Peyer's patch (tissue), 4 donors: Measurements from ENCODE around the gene AMZ1. TPM values are rescaled to one million over a fixed set of nuclear protein-coding genes. Genes with fewer than 3 reads are reported as not detected.
A peak's percentile ranks its signal among the peaks of the same experiment; 100 is the strongest.
"Not testable (repeated sequence)": the region's sequence is repeated elsewhere in the genome, so short reads cannot be mapped to it uniquely, and the experiment has no call there.

ENCODE experiments used
- DNase-seq, 3 donors: peaks; one replicate each; pipeline ENCODE4 v3.0.0-alpha.2; 2017 to 2019
- H3K27ac ChIP-seq, 4 donors: fragments of 200-600 bp; sonication (generic); one replicate each; pipeline ENCODE4 v1.5.1; 2016 to 2019
- H3K27me3 ChIP-seq, 2 donors: fragments of 200-600 bp; sonication (generic); one replicate each; pipeline ENCODE4 v1.5.1; 2019
- H3K36me3 ChIP-seq, 3 donors: fragments of 200-600 bp; sonication (generic); one replicate each; pipeline ENCODE4 v1.5.1; 2016 to 2019
- H3K4me1 ChIP-seq, 4 donors: fragments of 200-600 bp; sonication (generic); one replicate each; pipeline ENCODE4 v1.5.1; 2016 to 2019
- H3K4me3 ChIP-seq, 4 donors: fragments of 200-600 bp; sonication (generic); 1 replicate in 3 of 4; 2 replicates in 1 of 4; pipeline ENCODE4 v1.5.1; 2016 to 2019; ENCODE audit warnings: mild to moderate bottlenecking in 1 of 4
- H3K9me3 ChIP-seq, 4 donors: fragments of 200-600 bp; sonication (generic); one replicate each; pipeline ENCODE4 v1.5.1; 2016 to 2019; ENCODE audit warnings: mild to moderate bottlenecking in 1 of 4
- POLR2A ChIP-seq, 2 donors: fragments of 450-650 bp; IDR thresholded peaks; one replicate each; pipeline ENCODE4 v1.5.1; 2017; ENCODE audit warnings: antibody characterized with exemption in 2 of 2, mild to moderate bottlenecking in 2 of 2, moderate library complexity in 2 of 2
- total RNA-seq, 4 donors: library from RNA; depleted of rRNA; stranded (reverse); fragments of >200 nt; gene quantifications; one replicate each; pipeline ENCODE4 v1.1.0, GENCODE V29; 2016
- TF ChIP-seq, protein P1 (sequence below), 6 experiments: fragments of 450-650 bp in 4 of 6; fragments of 200-600 bp in 2 of 6; sonication (generic) in 1 of 6; IDR thresholded peaks; one replicate each; pipeline ENCODE4 v1.5.1; 2017 to 2019; ENCODE audit warnings: antibody characterized with exemption in 6 of 6, mild to moderate bottlenecking in 3 of 6, moderate library complexity in 1 of 6

Gene AMZ1
- total RNA-seq, 4 donors from 2014 or later = 0.67 TPM; not detected in 3

DNA sequence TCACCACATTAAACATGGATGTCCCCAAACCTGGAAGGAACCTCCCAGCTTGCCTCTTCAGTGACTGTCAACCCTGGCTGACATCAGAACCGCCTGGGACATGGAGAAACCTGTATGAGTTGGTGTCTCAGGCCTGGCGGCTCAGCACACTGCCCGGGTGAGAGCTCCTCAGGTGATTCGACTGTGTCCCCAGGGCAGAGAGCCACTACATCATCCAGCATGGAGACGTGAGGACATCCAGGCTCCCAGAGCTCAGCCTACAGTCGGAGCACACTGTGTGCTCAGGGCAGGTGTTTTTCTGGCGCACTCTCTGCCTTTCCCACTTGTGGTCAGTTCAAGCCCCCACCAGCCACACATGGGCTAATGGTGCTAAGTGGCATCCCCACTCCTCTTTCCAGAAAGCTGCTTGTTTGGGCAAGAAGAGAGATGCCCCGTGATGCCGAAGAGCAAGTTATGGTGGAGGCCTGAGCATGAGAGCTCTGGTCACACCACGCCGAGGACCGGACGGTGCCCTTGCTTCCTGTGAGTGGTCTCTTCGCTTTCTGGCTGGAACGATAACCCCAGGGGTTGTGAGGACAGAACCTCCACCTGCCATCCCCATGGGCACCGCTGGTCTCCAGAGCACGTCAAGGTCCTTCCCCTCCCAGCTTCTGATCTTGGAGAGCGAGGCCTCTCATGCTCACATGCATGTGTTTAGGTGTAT, 38.5 kb downstream of the AMZ1 start:
- H3K9me3 ChIP-seq = no peaks in the 10 kb centered on the region
- peaks cover 0 to 12% (median 0%) of the 10 kb centered on the region in 3 donors for H3K36me3 ChIP-seq
- H3K4me3 ChIP-seq = no peak overlapping the region
- no peak overlapping the region for H3K27ac ChIP-seq
- H3K27me3 ChIP-seq = no peaks in the 10 kb centered on the region
- no peak for TF ChIP-seq POLR2A (IDR thresholded peaks at IDR 0.05)
- TF ChIP-seq, protein P1, sequence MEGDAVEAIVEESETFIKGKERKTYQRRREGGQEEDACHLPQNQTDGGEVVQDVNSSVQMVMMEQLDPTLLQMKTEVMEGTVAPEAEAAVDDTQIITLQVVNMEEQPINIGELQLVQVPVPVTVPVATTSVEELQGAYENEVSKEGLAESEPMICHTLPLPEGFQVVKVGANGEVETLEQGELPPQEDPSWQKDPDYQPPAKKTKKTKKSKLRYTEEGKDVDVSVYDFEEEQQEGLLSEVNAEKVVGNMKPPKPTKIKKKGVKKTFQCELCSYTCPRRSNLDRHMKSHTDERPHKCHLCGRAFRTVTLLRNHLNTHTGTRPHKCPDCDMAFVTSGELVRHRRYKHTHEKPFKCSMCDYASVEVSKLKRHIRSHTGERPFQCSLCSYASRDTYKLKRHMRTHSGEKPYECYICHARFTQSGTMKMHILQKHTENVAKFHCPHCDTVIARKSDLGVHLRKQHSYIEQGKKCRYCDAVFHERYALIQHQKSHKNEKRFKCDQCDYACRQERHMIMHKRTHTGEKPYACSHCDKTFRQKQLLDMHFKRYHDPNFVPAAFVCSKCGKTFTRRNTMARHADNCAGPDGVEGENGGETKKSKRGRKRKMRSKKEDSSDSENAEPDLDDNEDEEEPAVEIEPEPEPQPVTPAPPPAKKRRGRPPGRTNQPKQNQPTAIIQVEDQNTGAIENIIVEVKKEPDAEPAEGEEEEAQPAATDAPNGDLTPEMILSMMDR (IDR thresholded peaks at IDR 0.05) = no peak
- peak in 2 of 3 donors; percentile 22 to 38 for DNase-seq
- peaks cover 0 to 12% (median 0%) of the 10 kb centered on the region in 4 donors for H3K4me1 ChIP-seq

DNA sequence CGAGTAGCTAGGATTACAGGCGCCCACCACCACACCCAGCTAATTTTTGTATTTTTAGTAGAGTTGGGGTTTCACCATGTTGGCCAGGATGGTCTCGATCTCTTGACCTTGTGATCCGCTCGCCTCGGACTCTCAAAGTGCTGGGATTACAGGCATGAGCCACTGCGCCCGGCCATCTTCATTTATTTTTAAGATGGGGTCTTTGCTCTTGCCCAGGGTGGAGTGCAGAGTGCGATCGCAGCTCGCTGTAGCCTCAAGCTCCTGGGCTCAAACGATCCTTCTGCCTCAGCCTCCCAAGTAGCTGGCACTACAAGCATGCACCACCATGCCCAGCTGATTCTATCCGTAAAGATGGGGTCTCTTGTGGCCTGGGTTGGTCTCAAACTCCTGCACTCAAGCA, 39.2 kb downstream of the AMZ1 start:
- Histone ChIP-seq H3K36me3 (peaks cover 0 to 13% (median 0%) of the 10 kb centered on the region in 3 donors), H3K4me1 (peaks cover 0 to 12% (median 0%) of the 10 kb centered on the region in 4 donors)
- not testable (repeated sequence) for H3K27me3 ChIP-seq, H3K9me3 ChIP-seq, H3K27ac ChIP-seq, H3K4me3 ChIP-seq
- DNase-seq = peak in 2 of 3 donors; percentile 8 to 14

DNA sequence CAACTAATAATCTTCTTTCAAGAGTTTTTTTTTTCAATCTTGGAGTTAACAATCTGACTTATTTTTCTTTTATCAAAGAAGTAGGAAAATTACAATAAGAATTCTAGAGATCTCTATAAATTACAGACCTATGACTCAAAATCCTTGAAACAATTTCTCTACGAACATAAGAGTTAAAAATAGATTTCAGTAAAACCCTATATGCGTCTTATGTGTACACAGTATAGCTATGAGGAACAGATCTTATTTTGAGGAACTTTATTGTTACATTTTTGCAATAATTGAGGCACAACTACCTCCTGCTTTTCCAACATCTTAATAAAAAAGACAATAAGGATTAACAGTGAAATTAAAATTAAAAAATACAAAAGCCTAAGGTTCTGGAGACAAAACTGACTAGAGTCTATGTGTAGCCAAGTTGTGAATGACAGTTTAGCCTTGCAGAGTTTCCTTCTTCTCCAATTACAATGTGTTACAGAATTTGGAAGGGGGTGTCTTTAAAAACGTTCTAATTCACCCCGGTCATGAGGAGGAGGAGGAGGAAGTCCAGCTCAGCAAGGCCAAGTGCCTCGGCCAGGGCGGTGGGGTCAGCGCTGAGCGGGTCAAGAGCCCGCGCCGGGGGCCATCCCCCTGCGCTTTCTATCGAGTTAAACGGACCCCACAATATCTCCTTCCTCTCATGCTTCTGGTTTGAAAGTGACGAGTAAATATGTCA, 40.5 kb downstream of the AMZ1 start:
- Histone ChIP-seq H3K27ac (peak overlapping the region in 2 of 4 donors; percentile 60 to 75), H3K36me3 (peaks cover 0 to 13% (median 0%) of the 10 kb centered on the region in 3 donors), H3K4me3 (peak overlapping the region in 1 of 4 donors; percentile 9), H3K27me3 (no peaks in the 10 kb centered on the region), H3K4me1 (peaks cover 0 to 12% (median 0%) of the 10 kb centered on the region in 4 donors), H3K9me3 (no peaks in the 10 kb centered on the region)
- DNase-seq = peak; percentile 12 to 44 (median 39)
- TF ChIP-seq, protein P1 (IDR thresholded peaks at IDR 0.05) = no peak
- TF ChIP-seq POLR2A (IDR thresholded peaks at IDR 0.05) = no peak

DNA sequence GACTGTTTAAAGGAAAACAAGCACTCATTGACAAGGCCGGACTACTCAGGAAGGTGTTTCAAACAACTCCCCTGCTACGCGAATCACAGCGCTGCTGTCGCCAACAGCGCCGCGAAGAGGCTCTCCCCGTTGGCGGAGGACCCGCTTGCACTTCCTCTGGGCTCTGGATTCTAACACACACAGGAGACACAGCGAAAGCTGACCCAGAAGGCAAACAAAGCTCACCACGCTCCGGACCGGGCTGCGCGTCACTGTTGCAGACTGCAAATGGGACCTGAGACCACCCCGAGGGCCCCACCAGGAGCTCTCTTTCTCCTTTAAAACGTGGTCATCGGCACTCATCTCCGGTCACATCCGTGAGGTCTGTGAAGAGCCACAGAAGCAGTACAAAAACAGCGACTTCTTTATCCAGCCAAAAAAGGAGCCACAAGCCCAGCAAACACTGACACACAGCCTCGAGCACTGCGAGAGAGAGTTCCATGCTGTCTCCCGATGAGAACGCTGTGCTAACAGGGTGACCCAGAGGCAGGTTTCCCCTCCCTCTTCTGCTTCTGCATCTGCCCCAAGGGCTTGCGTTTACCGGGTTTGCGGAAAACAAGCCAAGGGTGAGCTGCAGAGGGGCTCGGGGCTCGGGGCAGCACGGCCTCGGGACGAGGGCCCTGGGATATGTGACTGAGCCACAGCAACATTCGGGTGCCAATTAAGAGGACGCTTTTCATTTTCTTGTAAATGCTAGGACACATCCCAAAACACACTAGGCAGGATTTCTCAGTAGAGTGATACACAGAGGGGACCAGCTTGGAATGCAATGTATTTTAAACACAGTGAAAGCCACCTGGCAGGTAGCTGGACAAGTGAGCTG, 41.3 kb downstream of the AMZ1 start:
- Histone ChIP-seq H3K9me3 (no peaks in the 10 kb centered on the region), H3K4me3 (peak overlapping the region in 1 of 4 donors; percentile 9), H3K27ac (peak overlapping the region in 3 of 4 donors; percentile 39 to 75 (median 60)), H3K36me3 (peaks cover 0 to 13% (median 0%) of the 10 kb centered on the region in 3 donors), H3K4me1 (peaks cover 0 to 13% (median 0%) of the 10 kb centered on the region in 4 donors), H3K27me3 (no peaks in the 10 kb centered on the region)
- peak; percentile 12 to 49 (median 48) for DNase-seq
- no peak for TF ChIP-seq POLR2A (IDR thresholded peaks at IDR 0.05)
- TF ChIP-seq, protein P1 (IDR thresholded peaks at IDR 0.05) = no peak

DNA sequence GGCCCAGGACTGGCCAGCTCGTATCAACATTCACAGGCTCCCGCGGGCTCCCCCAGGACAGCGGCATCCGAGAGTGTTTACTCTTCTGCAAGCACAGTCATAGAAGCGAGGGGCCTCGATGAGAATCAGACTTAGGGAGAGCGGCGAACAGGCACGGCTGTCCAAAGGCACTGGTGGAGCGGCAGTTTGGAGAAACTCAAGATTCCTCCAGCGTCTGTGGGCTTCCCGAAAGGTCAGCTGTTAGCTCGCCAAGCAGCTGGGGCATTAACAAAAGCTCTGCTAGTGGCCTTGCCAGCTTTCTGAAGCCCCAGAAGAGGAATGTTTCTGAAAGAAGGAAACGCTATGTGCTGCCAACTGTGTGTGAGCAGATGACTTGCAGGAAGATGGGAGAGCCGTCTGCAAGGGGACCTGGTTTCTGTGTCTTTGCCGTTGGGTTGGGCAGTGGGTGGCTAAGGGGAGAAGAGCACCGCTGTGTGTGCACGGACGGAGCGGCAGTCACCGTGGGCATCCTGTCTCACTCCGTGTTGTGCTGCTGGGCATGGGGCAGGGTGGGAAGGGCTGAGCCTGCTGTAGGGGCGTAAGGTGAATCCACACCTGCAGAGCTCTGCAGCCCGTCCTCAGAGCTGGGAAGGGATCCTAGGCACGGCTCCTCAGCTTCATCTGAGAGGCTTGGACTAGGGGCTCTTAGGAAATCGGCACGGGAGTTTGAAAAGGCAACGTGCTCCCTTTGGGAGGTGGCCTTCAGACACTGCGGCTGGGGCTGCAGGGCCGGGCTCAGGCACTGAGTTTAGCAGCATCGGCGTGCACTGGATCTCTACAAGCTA, 42.1 kb downstream of the AMZ1 start:
- peak in 2 of 3 donors; percentile 16 to 48 for DNase-seq
- TF ChIP-seq POLR2A (IDR thresholded peaks at IDR 0.05) = no peak
- TF ChIP-seq, protein P1 (IDR thresholded peaks at IDR 0.05) = no peak
- Histone ChIP-seq H3K27me3 (no peaks in the 10 kb centered on the region), H3K27ac (peak overlapping the region in 3 of 4 donors; percentile 32 to 75 (median 60)), H3K36me3 (peaks cover 0 to 13% (median 0%) of the 10 kb centered on the region in 3 donors), H3K4me1 (peaks cover 0 to 21% (median under 1%) of the 10 kb centered on the region in 4 donors), H3K4me3 (no peak overlapping the region), H3K9me3 (no peaks in the 10 kb centered on the region)
